GM12878 (cell line): Measurements from ENCODE around the gene ZNF827. TPM values are rescaled to one million over a fixed set of nuclear protein-coding genes. Genes with fewer than 3 reads are reported as not detected.

Experiments
- BCL11A ChIP-seq: IDR thresholded peaks from 2 replicates; pipeline ENCODE4 v1.6.1; 2011; ENCODE audit warnings: low read depth, low read length
- BRCA1 ChIP-seq: IDR thresholded peaks from 2 replicates; pipeline ENCODE4 v1.6.1; 2011; ENCODE audit warnings: low read depth, low read length, improper control_type of control experiment
- CBX3 ChIP-seq: fragments of 200-600 bp; sonication (generic); IDR thresholded peaks from 2 replicates; pipeline ENCODE4 v1.6.1; 2016; ENCODE audit warnings: low read depth, borderline replicate concordance
- DPF2 ChIP-seq: fragments of 450-650 bp; IDR thresholded peaks from 2 replicates; pipeline ENCODE4 v1.6.1; 2017; ENCODE audit warnings: mild to moderate bottlenecking
- E2F4 ChIP-seq: IDR thresholded peaks from 2 replicates; pipeline ENCODE4 v1.6.1; 2012; ENCODE audit warnings: low read depth, low read length, improper control_type of control experiment
- GABPA ChIP-seq: IDR thresholded peaks from 2 replicates; pipeline ENCODE4 v1.6.1; 2014; ENCODE audit warnings: antibody characterized with exemption, low read depth, mild to moderate bottlenecking, inconsistent platforms
- MEF2B ChIP-seq: fragments of 450-650 bp; IDR thresholded peaks from 2 replicates; pipeline ENCODE4 v1.6.1; 2018; ENCODE audit warnings: mild to moderate bottlenecking, moderate library complexity; ENCODE audit not compliant: partially characterized antibody, poor library complexity, severe bottlenecking
- MTA3 ChIP-seq: IDR thresholded peaks from 2 replicates; pipeline ENCODE4 v1.6.1; 2012; ENCODE audit warnings: low read length, inconsistent platforms, borderline replicate concordance
- NR2C2 ChIP-seq: IDR thresholded peaks from 2 replicates; pipeline ENCODE4 v1.6.1; 2011; ENCODE audit warnings: borderline replicate concordance, low read depth; ENCODE audit not compliant: control insufficient read depth, insufficient read length
- NRF1 ChIP-seq: conservative IDR thresholded peaks from 2 replicates; pipeline ENCODE4 v1.6.1; 2011; ENCODE audit warnings: mild to moderate bottlenecking, low read depth, low read length, improper control_type of control experiment
- POLR2AphosphoS2 ChIP-seq: IDR thresholded peaks from 2 replicates; pipeline ENCODE4 v1.6.1; 2011; ENCODE audit warnings: low read depth, mild to moderate bottlenecking, low read length, improper control_type of control experiment, moderate library complexity
- RELA ChIP-seq: fragments of 450-650 bp; IDR thresholded peaks from 2 replicates; pipeline ENCODE4 v1.8.0; 2014; ENCODE audit warnings: borderline replicate concordance; ENCODE audit not compliant: partially characterized antibody
- SMC3 ChIP-seq: IDR thresholded peaks from 2 replicates; pipeline ENCODE4 v1.6.1; 2011; ENCODE audit warnings: low read length, improper control_type of control experiment, borderline replicate concordance
- TARDBP ChIP-seq: IDR thresholded peaks from 2 replicates; pipeline ENCODE4 v1.6.1; 2016; ENCODE audit warnings: borderline replicate concordance
- TCF12 ChIP-seq: IDR thresholded peaks from 2 replicates; pipeline ENCODE4 v1.6.1; 2011; ENCODE audit warnings: low read depth, mild to moderate bottlenecking, low read length
- ZBED1 ChIP-seq: IDR thresholded peaks from 2 replicates; pipeline ENCODE4 v1.6.1; 2016; ENCODE audit warnings: borderline replicate concordance
- ZNF217 ChIP-seq: fragments of 450-650 bp; IDR thresholded peaks from 2 replicates; pipeline ENCODE4 v1.6.1; 2017; ENCODE audit warnings: antibody characterized with exemption, mild to moderate bottlenecking
- polyA plus RNA-seq, 11 experiments: library from polyadenylated mRNA; depleted of rRNA in 4 of 11; unstranded in 6 of 11; stranded (reverse) in 5 of 11; fragments of >200 nt; fragmentation: Nextera tagmentation in 4 of 11; fragmentation: Illumina TruSeq in 1 of 11; extraction: Ambion mirVana in 4 of 11; extraction: Trizol in 1 of 11; gene quantifications; 1 replicate in 1 of 11; 2 replicates in 10 of 11; pipeline versions ENCODE4 v1.2.1 to v1.2.3, GENCODE V29; 2011 to 2016; ENCODE audit warnings: inconsistent platforms in 2 of 11, missing spikeins in 2 of 11, low read depth in 1 of 11
- total RNA-seq, 4 experiments: library from RNA; depleted of rRNA in 3 of 4; stranded (reverse); fragments of >200 nt in 3 of 4; fragmentation: Illumina TruSeq in 1 of 4; extraction: Trizol in 1 of 4; gene quantifications; 2 replicates each; pipeline versions ENCODE4 v1.2.1 to v1.2.3, GENCODE V29; 2013 to 2021
- TF ChIP-seq, protein P1 (sequence below): fragments of 450-650 bp; IDR thresholded peaks from 2 replicates; pipeline ENCODE4 v1.6.1; 2017; ENCODE audit warnings: mild to moderate bottlenecking, moderate library complexity
- TF ChIP-seq, protein P2 (sequence below): IDR thresholded peaks from 2 replicates; pipeline ENCODE4 v1.6.1; 2012; ENCODE audit warnings: mild to moderate bottlenecking, low read depth, low read length
- TF ChIP-seq, protein P3 (sequence below): fragments of 450-650 bp; IDR thresholded peaks from 2 replicates; pipeline ENCODE4 v1.6.1; 2014; ENCODE audit warnings: mild to moderate bottlenecking

The ZNF827 gene
- total and polyA plus RNA-seq, 10 of the 15 experiments (the other 5 are each of a cell fraction or from before 2014, with no cell fraction given): 3.8 to 31.5 (median 13.6) TPM

DNA sequence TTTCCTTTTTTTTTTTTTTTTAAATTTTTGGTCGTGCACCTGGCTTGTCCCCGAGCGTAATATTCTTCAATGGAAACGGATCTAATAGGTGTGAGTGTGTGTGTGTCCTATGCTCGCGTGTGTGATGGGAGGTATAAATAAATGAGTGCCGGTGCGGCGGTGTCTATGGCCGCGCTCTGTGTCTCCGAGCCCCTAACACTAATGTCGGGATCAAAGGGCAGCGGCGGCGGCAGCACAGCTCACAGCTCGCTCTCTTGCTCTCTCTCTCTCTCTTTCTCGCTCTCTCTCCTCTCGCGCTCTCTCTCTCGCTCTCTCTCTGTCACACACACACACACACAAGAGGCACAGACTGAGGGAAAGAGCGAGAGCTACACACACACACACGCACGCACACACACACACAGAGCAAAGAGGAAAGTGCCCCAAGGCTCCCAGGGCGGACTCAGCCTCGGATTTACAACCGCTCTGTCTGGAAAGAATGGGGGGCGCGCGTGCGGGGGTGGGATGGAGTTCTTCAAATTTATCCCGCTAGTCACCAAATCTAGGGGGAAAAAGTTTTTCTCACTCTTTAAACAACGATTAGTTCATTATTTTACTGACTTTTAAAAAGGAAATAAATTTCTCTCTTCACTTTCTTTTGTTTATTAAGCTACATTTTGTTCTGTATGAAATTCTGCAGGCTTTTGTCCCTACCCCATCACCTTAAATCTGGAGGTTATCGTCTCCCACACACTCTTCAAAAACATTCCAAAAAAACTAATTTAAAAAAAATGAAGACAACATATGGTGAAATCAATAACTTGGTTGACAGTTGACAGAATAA, at the start of gene ZNF827 (continued):
- TF ChIP-seq MEF2B (no peak), POLR2AphosphoS2 (no peak), E2F4 (no peak), TARDBP (peak; percentile 90), ZBED1 (peak; percentile 75; the same call in 1 of the 2 replicates), NRF1 (no peak), DPF2 (peak; percentile 38; the same call in 1 of the 2 replicates), CBX3 (no peak), MTA3 (no peak), GABPA (0 out of 2 replicates have a peak, but pooled peaks have one; percentile 41), TCF12 (0 out of 2 replicates have a peak, but pooled peaks have one; percentile 24), ZNF217 (no peak), BRCA1 (no peak), RELA (no peak), SMC3 (peak; percentile 5; the same call in 1 of the 2 replicates), BCL11A (peak; percentile 48; the same call in 1 of the 2 replicates), NR2C2 (no peak)
- TF ChIP-seq, protein P1, sequence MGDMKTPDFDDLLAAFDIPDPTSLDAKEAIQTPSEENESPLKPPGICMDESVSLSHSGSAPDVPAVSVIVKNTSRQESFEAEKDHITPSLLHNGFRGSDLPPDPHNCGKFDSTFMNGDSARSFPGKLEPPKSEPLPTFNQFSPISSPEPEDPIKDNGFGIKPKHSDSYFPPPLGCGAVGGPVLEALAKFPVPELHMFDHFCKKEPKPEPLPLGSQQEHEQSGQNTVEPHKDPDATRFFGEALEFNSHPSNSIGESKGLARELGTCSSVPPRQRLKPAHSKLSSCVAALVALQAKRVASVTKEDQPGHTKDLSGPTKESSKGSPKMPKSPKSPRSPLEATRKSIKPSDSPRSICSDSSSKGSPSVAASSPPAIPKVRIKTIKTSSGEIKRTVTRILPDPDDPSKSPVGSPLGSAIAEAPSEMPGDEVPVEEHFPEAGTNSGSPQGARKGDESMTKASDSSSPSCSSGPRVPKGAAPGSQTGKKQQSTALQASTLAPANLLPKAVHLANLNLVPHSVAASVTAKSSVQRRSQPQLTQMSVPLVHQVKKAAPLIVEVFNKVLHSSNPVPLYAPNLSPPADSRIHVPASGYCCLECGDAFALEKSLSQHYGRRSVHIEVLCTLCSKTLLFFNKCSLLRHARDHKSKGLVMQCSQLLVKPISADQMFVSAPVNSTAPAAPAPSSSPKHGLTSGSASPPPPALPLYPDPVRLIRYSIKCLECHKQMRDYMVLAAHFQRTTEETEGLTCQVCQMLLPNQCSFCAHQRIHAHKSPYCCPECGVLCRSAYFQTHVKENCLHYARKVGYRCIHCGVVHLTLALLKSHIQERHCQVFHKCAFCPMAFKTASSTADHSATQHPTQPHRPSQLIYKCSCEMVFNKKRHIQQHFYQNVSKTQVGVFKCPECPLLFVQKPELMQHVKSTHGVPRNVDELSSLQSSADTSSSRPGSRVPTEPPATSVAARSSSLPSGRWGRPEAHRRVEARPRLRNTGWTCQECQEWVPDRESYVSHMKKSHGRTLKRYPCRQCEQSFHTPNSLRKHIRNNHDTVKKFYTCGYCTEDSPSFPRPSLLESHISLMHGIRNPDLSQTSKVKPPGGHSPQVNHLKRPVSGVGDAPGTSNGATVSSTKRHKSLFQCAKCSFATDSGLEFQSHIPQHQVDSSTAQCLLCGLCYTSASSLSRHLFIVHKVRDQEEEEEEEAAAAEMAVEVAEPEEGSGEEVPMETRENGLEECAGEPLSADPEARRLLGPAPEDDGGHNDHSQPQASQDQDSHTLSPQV: no peak
- TF ChIP-seq, protein P2, sequence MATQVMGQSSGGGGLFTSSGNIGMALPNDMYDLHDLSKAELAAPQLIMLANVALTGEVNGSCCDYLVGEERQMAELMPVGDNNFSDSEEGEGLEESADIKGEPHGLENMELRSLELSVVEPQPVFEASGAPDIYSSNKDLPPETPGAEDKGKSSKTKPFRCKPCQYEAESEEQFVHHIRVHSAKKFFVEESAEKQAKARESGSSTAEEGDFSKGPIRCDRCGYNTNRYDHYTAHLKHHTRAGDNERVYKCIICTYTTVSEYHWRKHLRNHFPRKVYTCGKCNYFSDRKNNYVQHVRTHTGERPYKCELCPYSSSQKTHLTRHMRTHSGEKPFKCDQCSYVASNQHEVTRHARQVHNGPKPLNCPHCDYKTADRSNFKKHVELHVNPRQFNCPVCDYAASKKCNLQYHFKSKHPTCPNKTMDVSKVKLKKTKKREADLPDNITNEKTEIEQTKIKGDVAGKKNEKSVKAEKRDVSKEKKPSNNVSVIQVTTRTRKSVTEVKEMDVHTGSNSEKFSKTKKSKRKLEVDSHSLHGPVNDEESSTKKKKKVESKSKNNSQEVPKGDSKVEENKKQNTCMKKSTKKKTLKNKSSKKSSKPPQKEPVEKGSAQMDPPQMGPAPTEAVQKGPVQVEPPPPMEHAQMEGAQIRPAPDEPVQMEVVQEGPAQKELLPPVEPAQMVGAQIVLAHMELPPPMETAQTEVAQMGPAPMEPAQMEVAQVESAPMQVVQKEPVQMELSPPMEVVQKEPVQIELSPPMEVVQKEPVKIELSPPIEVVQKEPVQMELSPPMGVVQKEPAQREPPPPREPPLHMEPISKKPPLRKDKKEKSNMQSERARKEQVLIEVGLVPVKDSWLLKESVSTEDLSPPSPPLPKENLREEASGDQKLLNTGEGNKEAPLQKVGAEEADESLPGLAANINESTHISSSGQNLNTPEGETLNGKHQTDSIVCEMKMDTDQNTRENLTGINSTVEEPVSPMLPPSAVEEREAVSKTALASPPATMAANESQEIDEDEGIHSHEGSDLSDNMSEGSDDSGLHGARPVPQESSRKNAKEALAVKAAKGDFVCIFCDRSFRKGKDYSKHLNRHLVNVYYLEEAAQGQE: no peak
- TF ChIP-seq, protein P3, sequence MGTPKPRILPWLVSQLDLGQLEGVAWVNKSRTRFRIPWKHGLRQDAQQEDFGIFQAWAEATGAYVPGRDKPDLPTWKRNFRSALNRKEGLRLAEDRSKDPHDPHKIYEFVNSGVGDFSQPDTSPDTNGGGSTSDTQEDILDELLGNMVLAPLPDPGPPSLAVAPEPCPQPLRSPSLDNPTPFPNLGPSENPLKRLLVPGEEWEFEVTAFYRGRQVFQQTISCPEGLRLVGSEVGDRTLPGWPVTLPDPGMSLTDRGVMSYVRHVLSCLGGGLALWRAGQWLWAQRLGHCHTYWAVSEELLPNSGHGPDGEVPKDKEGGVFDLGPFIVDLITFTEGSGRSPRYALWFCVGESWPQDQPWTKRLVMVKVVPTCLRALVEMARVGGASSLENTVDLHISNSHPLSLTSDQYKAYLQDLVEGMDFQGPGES: no peak
